ENCODE measurements around the gene NT5DC3.

GRCh38 chr12:103884316-103884715, 43.3 kb upstream of the NT5DC3 start:
- TF ChIP-seq POLR2A (IDR thresholded peaks at IDR 0.05; ENCODE audit: low read depth, low read length) (no peak), POLR2AphosphoS5 (IDR thresholded peaks at IDR 0.05; ENCODE audit: low read depth, low read length) (no peak), TAF1 (IDR thresholded peaks at IDR 0.05; ENCODE audit: borderline replicate concordance, low read depth, low read length) (no peak)
